Stimulated activated CD8-positive, alpha-beta memory T cell treated with anti-CD3 and anti-CD28 coated beads, Interleukin-4, amount 100 ng/mL, for 48 hours (primary cell): Measurements from ENCODE around the gene BCL2L1.
"Not testable (repeated sequence)": the region's sequence is repeated elsewhere in the genome, so short reads cannot be mapped to it uniquely, and the experiment has no call there.

ENCODE experiments used
- DNase-seq: peaks from one replicate; pipeline ENCODE4 v3.0.0-alpha.2; 2020

BCL2L1 gene

DNA sequence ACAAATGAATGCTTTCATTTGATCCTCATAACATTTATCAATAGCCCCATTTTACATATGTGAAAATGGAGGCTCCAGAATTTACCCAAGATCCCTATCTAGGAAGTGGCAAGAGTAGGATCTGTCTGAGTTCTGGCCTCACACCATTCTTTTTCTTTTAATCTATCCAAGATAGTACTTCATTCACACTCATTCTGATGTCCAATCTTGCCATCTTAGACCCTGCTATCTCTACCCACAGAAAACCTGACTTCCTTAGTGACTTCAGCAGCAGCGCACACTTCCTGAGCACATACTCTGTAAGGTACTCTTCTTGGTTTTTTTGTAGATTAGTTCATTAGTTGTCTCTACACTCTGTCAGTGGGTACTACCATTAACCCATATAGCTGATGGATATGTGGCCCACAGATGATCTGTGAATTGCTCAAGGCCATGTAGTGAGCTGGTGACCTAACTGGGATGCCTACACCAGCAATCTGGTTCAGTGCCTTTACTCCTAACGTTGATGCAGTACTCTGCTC lies 48.7 kb downstream of the BCL2L1 start:
- no peak for DNase-seq

DNA sequence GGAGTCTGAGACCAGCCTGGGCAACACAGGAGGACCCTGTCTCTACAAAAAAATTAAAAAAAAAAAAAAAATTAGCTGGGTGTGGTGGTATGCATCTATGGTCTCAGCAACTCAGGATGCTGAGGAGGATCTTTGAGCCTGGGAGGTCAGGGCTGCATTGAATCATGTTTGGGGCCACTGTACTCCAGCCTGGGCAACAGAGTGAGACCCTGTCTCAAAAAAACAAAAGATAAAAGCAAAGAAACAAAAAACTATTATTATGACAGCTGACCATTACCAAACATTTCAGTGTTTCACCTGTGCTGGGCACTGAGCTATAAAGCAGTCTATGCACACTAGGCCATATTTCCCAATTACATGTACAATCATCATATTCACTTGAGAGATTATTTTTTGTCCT lies 49.2 kb downstream of the BCL2L1 start:
- no peak for DNase-seq

DNA sequence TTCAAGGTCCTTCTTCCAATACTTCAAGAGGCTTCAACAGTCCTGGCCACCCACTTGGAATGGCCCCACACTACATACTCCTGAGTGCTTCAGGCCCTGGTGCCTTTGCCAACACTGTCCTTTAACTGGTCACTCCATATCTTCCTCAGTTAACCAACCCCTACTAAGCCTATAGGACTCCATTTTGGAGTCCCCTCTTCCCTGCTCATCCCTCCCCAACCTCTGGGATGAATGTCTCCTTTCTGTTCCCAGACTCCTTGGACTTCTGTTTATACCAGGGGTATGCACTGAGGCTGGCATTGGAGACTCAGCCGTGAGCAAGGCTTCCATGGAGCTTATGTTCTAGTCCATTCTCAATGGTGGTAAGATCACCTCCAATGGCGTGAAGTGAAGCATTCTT lies 51.3 kb downstream of the BCL2L1 start:
- DNase-seq, result no peak

DNA sequence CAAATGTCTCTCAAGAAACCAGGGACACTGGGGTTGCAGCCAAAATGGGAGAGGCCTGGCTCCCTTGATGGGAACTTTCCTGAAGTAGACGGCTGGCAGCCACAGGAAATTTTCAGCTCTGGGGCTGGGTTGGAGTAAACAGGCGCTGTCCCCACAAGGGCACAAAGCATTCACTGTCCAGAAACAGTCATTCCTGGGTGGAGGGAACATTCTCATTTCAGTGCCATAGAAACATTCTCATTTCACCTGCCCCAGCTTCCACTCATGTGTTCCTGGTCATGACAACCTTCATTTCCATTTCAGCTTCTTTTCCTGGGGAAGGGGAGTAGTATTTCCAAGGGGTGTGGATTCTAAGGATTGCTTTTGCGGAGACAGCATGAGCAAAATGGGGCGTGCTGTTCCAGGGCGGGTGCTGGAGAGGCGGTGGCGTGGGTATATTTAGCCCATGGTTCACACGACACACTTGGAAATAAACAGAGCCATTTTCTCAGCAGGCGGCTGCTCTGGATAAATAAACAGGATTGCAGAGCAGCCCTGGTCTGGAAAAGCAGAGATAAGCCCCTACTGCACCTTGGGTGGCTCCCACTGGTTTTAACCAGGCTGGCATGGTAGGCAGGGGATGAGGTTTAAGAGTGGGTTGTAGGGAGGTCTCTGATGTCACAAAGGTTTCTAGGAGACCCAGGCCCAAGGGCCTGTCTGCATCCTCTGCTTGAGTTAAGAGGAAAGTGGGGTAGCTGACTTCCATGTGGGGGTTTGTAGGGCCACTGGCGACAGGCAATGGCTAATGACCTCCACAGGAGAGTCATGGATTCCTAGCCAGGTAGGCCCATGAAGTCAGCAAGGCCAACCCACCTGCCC lies 52.1 kb downstream of the BCL2L1 start:
- DNase-seq, result no peak

DNA sequence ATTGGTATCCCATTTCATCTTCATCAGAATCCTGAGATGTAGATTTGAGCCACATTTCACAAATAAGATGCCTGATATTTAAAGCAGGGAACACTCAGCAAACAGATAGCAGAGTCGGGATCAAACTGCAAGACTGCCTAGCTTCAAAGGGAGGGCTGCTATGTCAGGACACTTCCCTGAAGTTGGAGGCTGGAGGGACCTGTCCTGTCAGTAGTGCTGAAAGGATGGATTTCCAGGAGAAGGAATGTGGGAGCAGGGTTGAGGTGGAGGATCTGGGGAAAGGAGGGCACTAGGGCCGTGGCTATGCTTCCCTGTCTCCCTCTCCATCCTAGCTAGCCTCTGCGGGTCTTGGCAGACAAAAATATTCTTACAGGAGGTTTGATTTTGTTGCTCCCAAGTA lies 52.8 kb downstream of the BCL2L1 start:
- no peak for DNase-seq

DNA sequence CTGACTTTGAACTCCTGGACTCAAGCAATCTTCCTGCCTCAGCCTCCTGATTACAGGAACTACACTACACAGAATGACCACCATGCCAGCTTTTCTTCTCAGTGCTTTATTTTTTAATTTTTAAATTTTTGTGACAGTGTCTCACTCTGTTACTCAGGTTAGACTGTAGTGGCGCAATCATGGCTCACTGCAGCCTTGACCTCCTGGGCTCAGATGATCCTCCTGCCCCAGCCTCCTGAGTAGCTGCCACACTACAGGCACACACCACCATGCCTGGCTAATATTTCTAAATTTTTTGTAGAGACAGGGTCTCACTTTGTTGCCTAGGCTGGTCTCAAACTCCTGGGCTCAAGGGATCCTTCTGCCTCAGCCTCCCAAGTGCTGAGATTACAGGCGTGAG lies 53.7 kb downstream of the BCL2L1 start:
- not testable (repeated sequence) for DNase-seq

DNA sequence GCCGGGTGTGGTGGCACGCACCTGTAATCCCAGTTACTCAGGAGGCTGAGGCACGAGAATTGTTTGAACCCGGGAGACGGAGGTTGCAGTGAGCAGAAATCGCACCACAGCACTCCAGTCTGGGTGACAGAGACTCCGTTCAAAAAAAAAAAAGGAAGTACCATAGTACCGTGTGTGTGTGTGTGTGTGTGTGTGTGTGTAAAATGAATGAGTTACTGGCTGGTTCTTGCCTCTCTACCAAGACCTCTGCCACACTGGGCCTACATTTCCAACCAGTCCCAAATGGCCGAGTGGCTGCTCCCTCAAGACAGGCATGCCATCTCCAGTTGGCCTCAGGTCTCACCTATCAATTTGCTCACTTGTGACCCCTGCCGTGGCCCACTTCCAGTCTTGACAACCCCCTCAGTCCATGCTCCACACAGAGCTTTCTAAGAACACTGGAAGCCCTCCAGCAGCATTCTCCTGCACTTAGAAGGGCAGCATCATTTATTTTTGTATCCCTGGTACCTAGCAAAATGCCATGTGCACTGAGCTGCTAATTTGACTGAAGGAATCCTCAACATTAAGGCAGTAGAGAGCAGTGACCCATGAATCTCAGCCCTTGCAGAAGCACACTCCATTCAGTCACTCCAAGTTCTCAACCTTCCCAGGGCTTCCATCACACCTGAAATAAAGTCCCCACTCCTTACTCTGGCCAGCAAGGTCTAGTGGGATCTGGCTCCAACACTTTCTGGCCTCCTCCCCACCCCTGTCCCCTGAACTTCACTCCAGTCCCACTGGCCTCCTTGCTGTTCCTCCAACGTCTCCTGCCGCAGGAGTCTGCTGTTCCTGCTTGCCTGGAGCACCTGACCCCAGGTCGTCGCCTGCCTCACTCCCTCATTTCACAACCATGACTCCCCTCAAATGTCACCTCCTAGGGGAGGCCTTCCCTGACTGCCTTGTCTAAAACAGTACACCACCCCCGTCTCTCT lies 55.1 kb downstream of the BCL2L1 start:
- DNase-seq, result no peak

DNA sequence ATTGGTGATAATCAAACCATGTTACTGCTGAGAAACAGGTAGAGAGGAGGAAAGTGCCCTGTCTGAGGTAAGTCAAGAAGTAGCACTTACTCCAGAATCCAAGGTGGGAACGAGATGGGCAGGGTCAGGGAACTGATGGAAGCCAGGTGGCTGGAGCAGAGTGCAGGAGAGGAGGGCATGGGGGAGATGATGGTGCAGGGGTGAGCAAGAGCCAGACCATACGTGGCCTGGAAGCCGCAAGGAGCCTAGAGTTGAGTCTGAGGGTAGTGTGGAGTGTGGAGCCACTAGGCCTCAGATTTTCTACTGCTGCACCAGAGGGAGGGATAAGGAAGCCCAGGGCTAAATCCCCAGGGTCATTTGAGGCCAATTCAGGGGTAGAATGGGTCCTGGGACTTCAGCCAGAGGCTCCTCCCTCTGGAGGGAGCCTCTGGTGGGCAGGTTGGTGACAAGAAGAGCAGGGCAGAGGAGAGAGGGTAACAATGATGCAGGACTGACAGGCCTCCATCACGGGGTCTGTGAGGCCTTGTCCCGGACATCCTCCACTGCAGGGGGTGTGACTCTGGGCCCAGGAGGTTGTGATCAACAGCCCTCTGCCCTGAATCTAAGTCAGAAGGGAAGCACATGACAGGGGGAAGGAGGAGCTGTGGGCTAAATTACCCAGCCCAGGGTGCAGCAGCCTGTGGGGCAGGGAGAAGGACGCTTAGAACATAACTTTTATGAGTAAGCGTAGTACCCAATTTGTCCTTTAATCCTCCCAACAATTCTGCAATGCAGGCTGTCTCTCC lies 56.2 kb downstream of the BCL2L1 start:
- peak; percentile 43 for DNase-seq

DNA sequence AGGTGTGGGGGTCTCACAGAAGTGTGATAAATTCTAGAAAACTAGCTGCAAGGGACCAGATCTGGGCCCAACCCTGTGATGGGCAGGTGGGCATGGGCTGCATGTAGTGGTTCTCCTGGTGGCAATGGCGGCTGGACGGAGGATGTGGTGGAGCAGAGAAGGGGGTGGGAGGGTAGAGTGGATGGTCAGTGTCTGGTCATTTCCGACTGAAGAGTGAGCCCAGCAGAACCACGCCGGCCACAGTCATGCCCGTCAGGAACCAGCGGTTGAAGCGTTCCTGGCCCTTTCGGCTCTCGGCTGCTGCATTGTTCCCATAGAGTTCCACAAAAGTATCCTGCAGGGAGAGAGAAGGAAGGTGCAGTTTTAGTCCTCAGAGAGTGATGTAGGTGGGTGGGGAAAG lies 56.9 kb downstream of the BCL2L1 start:
- no peak for DNase-seq

DNA sequence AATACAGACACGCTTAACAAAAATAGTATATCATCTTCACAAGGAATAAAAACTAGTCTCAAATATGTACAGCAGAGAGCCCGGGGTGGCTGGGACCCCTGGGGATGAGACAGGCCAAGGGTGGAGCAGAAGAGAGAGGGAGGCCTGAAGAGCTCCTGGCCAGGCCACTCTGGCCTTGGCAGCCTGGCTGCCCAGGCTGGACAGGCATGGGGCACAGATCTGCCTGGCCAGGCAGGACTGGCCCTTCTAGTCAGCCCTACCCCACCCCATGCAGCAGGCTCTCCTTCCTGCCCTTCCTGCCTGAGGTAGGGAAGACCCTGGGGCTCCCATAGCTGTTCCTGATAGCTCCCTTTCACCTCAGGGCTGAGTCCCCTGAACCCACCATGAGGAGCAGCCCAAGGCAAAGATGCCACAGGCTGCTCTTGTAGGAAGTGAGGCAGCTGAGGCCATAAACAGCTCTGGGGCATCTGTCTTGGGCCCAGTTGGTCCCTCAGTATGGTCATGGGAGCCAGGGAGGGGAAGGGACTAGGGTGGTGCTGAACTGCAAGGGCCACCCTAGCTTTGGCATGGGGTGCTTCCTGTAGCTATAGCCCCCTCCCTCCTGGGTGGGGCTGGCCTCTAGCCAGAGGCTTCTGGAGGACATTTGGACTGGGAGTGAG lies 57.8 kb downstream of the BCL2L1 start:
- no peak for DNase-seq

DNA sequence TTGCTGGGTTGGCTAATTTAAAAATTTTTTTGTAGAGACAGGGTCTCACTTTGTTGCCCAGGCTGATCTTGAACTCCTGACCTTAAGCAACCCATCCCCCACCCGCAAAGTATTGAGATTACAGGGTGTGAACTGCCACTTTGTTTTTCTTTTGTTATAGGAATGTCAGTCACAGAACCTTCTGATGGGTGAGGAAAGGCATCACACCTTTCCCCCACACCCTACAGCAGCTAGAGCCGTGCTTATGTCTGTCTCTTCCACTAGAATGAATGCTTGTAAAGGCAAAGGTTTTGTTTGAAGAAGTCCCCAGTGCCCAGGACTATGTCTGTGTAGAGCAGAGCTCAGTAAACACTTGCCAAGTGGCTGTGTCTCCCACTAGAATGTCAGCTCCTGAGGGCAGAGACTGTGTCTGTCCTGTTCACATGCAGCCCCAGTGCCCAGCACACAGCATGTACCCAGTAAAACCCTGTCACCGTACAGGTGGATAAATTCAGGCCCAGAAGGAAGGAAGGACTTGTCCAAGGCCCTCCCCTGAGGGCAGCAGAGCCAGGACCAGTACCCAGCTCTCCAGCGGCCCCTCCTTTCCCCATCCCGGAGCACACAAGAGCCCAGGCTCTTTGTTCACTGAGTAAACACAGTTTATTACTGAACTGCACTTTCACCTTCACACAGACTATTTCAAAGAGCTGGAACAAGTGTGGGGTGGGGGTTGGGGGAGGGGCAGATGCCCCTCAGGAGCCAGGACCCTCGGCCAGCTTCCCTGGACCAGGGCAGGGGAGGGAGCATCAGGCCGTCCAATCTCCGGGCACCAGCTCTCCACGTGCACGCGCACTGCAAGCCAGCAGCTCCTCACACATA lies 58.6 kb downstream of the BCL2L1 start:
- no peak for DNase-seq

DNA sequence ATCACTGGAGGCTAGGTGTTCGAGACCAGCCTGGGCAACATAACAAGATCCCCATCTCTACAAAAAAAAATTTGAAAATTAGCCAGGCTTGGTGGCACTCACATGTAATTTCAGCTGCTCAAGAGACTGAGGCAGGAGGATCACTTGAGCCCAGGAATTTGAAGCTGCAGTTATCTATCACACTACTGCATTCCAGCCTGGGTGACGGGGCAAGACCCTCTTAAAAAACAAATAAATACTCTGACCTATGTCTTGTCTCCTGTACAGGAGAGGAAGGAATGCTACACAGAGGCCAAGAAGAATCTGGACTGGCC lies 59.2 kb downstream of the BCL2L1 start:
- DNase-seq, result no peak

DNA sequence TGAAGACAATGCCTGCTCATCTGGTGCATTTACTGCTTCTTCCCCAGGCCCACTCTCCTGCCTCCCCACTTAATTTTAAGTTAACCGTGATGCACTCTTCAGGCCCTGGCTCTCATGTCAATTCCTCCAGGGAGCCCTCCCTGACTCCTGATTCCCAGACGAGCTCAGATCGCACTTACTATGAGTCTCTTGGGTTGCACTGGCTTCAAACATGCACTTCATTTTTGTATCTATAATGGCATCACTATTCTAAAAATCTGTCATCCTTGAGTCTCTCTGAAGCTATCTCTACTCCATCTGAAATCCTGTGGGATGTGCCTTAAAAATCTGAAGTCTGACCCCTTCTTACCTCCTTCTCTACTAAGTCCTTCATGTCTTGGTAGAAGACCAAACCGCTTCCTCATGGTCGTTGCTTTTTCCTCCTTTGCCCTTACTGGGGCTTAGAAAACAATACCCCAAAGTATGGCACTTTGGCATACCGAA lies 60.3 kb downstream of the BCL2L1 start:
- DNase-seq, result no peak

DNA sequence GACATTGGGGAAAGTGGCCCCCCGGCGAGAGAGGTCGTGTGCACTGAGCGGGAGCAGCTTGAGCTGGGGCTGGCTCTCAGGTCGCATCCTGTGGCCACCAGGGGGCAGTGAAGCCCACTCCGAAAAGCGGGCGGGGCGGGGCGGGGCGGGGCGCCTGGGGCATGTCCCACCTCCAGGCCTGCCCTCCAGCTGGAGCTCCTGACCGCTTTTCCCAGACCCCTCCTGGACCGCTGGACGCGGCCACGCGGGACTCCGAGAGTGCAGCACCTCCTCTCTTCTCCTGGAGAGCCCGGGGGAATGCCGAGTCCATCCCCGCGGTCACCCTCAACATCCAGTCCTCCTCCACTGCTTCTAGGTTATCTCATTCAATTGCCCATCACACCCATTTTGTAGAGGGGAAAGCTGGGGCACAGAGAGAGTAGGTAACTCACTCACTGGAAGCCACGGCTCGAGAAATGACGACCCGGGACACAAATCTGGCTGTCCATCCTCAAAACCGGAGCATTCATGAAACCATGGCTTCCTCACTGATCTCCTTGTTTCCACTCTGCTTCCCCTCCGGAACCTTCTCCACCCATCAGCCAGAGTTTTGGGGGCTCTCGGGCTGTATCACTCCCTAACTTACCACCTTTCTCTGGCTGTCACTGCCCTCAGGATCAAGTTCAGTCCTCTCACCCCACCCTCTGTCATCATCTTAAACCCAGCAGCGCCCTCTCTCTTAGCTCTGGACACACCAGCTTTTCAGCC lies 60.9 kb downstream of the BCL2L1 start:
- peak; percentile 89 for DNase-seq

DNA sequence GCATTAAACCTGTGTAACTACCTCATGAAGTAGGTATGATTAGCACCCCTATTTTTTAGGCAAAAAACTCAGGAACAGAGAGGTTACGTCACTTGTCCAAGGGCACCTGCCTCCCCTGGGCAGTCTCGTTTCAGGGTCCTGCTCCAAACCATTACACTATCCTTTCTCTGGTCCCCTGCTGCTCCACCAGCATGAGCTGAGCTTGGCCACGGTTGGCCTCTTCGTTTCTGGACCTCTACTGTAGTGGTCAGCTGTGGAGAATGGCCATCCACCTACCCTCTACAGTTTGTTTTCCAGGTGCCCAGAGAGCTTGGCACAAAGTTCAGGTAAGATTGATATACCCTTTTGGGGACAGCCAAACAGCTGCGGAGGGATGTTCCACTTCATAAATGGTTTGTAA lies 68.1 kb downstream of the BCL2L1 start:
- no peak for DNase-seq

DNA sequence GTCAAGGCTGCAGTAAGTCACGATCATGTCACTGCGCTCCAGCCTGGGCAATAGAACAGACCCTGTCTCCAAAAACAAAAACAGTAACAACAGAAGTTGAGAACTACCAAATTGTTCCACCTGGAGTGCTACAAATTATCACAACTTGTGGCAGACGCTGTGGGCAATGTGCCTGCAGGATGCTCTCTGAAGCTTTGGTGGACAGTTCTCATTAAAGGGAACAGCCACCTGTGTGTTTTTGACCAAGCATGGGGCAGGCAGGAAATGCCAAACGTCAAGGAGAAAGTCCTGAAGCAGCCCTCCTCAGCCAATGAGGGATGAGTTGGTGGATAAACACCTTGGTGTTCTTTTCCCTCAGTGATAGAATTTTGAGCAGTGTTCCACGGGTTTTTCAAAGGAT lies 69.1 kb downstream of the BCL2L1 start:
- DNase-seq, result no peak

DNA sequence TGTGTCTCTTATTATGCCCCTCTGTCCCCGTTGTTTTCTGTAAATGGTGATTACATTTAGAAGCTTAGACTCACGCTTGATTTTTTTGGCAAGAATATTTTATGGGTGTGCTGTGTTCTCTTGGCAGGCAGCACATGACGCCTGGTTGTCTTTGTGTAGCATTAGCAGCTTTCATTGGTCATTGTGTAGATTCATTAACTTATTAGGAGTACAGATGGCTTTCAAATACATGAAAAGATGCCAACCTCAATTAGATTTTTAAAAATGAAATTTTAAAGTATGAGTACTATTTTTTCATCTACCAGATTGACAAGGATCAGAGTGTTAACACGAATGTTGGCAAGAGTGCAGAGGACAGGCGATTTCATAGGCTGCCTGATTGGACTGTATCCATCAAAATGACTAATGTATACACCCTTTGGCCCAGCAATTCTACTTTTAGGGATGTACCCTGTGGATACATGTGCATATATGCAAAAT lies 69.7 kb downstream of the BCL2L1 start:
- no peak for DNase-seq

DNA sequence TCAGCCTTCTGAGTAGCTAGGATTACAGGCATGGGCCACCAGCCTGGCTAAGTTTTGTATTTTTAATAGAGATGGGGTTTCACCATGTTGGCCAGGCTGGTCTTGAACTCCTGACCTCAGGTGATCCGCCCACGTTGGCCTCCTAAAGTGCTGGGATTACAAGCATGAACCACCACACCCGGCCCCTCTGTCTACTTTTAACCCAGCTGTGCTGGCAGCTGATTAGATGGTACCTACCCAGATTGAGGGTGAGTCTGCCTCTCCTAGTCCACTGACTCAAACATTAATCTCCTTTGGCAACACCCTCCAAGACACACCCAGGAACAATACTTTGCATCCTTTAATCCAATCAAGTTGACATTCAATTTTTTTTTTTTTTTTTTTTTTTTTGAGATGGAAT lies 74.6 kb downstream of the BCL2L1 start:
- not testable (repeated sequence) for DNase-seq

DNA sequence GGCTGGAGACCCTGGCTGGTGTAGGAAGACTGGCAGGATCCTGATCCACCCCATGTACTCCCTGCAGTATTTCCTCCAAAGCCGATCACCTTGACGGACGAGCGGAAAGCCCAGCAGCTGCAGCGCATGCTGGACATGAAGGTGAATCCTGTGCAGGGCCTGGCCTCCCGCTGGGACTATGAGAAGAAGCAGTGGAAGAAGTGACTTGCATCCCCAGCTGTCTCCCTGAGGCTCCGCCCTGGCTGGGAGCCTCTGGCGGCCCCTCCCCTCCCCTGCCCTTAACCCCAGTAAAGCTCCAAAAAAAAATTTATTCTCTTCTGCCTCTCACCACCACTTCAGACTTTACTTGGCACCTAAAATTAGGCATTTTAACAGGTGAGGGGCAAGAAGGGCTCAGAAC lies 78.0 kb downstream of the BCL2L1 start:
- no peak for DNase-seq

DNA sequence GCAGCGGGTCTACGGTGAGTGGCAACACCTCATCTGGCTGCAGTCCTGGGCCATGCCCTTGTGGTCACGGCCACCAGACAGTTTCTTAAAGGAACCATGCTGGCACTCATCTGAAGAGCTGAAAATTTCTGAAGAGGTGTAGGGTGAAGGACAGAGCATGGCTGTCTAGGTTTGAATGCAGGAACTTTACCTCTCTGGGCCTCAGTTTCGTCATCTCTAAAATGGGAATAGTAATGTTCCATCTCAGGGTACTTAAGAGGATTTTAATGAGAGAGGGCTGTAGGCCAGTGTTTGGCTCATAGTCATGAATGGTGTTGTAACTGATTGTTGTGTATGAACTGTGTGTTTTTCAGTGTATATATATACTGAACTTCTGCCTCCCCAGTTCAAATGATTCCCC lies 79.1 kb downstream of the BCL2L1 start:
- DNase-seq, result no peak
